ENCODE measurements around the gene L3MBTL1. TPM values are rescaled to one million over a fixed set of nuclear protein-coding genes. Genes with fewer than 3 reads are reported as not detected.
"Not testable (repeated sequence)": the region's sequence is repeated elsewhere in the genome, so short reads cannot be mapped to it uniquely, and the experiment has no call there.

The L3MBTL1 gene
- total RNA-seq, 3 donors from 2014 or later (not counting 1 experiment from before 2014, with no cell fraction given), result 15.4 to 17.1 (median 17.0) TPM

GRCh38 chr20:43583982-43584432, 76.5 kb downstream of the L3MBTL1 start:
- H3K4me1 Mint-ChIP-seq, result peaks cover 11% of the 10 kb centered on the region in 2 donors
- no peak overlapping the region for H3K27ac Mint-ChIP-seq
- no peaks in the 10 kb centered on the region for H3K9me3 ChIP-seq (ENCODE audit: control insufficient read depth, insufficient read depth, low read length)
- no peak for ATAC-seq
- intact Hi-C loops (cut with micrococcal nuclease), result no loop called here
- DNase-seq, result no peak
- no peak overlapping the region for H3K4me3 ChIP-seq (ENCODE audit: low read length)
- 73% methylated on average over 2 of the region's 2 CpGs for WGBS (ENCODE audit: insufficient coverage)
- peaks cover 0 to 7% of the 10 kb centered on the region in 2 donors for H3K27me3 Mint-ChIP-seq (ENCODE audit: low read depth in 2 of 2)
- H3K27ac ChIP-seq (ENCODE audit: low read length), result no peak overlapping the region
- TF ChIP-seq CTCF (IDR thresholded peaks at IDR 0.05), result no peak
- no peaks in the 10 kb centered on the region for H3K36me3 Mint-ChIP-seq
- H3K4me1 ChIP-seq (ENCODE audit: control insufficient read depth, insufficient read depth, low read length), result peaks cover 11% of the 10 kb centered on the region
- H3K9me3 Mint-ChIP-seq, result no peaks in the 10 kb centered on the region
- H3K36me3 ChIP-seq (ENCODE audit: control insufficient read depth, insufficient read depth, low read length), result no peaks in the 10 kb centered on the region
- no peak overlapping the region for H3K4me3 Mint-ChIP-seq
- no peaks in the 10 kb centered on the region for H3K27me3 ChIP-seq (ENCODE audit: control insufficient read depth, insufficient read depth, low read length)

GRCh38 chr20:43584448-43585136, 77.1 kb downstream of the L3MBTL1 start:
- Mint-ChIP-seq H3K27me3 (ENCODE audit: low read depth in 2 of 2) (peaks cover 0 to 7% of the 10 kb centered on the region in 2 donors), H3K4me3 (no peak overlapping the region), H3K27ac (no peak overlapping the region), H3K9me3 (no peaks in the 10 kb centered on the region), H3K4me1 (peaks cover 6% of the 10 kb centered on the region in 2 donors), H3K36me3 (no peaks in the 10 kb centered on the region)
- Histone ChIP-seq H3K4me1 (ENCODE audit: control insufficient read depth, insufficient read depth, low read length) (peaks cover 7% of the 10 kb centered on the region), H3K4me3 (ENCODE audit: low read length) (no peak overlapping the region), H3K27ac (ENCODE audit: low read length) (no peak overlapping the region), H3K27me3 (ENCODE audit: control insufficient read depth, insufficient read depth, low read length) (no peaks in the 10 kb centered on the region), H3K9me3 (ENCODE audit: control insufficient read depth, insufficient read depth, low read length) (no peaks in the 10 kb centered on the region), H3K36me3 (ENCODE audit: control insufficient read depth, insufficient read depth, low read length) (no peaks in the 10 kb centered on the region)
- ATAC-seq (no peak), DNase-seq (no peak)
- TF ChIP-seq CTCF (IDR thresholded peaks at IDR 0.05), result no peak
- 75% methylated on average over 7 of the region's 7 CpGs for WGBS (ENCODE audit: insufficient coverage)
- intact Hi-C loops (cut with micrococcal nuclease), result no loop called here

- H3K27ac ChIP-seq (ENCODE audit: low read length), result no peak overlapping the region
- peaks cover 17% of the 10 kb centered on the region for H3K4me1 ChIP-seq (ENCODE audit: control insufficient read depth, insufficient read depth, low read length)
- intact Hi-C loops (cut with micrococcal nuclease), result no loop called here
- WGBS (ENCODE audit: insufficient coverage), result 82% methylated on average over 8 of the region's 8 CpGs
- peaks cover 19 to 20% of the 10 kb centered on the region in 2 donors for H3K4me1 Mint-ChIP-seq
- DNase-seq, result no peak
- H3K27me3 ChIP-seq (ENCODE audit: control insufficient read depth, insufficient read depth, low read length), result no peaks in the 10 kb centered on the region
- H3K9me3 ChIP-seq (ENCODE audit: control insufficient read depth, insufficient read depth, low read length), result no peaks in the 10 kb centered on the region
- no peak overlapping the region for H3K27ac Mint-ChIP-seq
- H3K4me3 ChIP-seq (ENCODE audit: low read length), result no peak overlapping the region
- no peak overlapping the region for H3K4me3 Mint-ChIP-seq
- no peaks in the 10 kb centered on the region for H3K36me3 ChIP-seq (ENCODE audit: control insufficient read depth, insufficient read depth, low read length)
- no peaks in the 10 kb centered on the region for H3K9me3 Mint-ChIP-seq
- no peak for ATAC-seq
- no peaks in the 10 kb centered on the region for H3K36me3 Mint-ChIP-seq
- peaks cover 0 to 7% of the 10 kb centered on the region in 2 donors for H3K27me3 Mint-ChIP-seq (ENCODE audit: low read depth in 2 of 2)
- no peak for TF ChIP-seq CTCF (IDR thresholded peaks at IDR 0.05)
Observed at GRCh38 chr20:43586641-43587040, 79.1 kb downstream of the L3MBTL1 start.

- H3K36me3 ChIP-seq (ENCODE audit: control insufficient read depth, insufficient read depth, low read length); intact Hi-C loops (cut with micrococcal nuclease); ATAC-seq; H3K9me3 Mint-ChIP-seq; H3K36me3 Mint-ChIP-seq; H3K27me3 Mint-ChIP-seq (ENCODE audit: low read depth in 2 of 2); H3K9me3 ChIP-seq (ENCODE audit: control insufficient read depth, insufficient read depth, low read length); H3K27me3 ChIP-seq (ENCODE audit: control insufficient read depth, insufficient read depth, low read length); H3K4me3 ChIP-seq (ENCODE audit: low read length); H3K27ac ChIP-seq (ENCODE audit: low read length); H3K27ac Mint-ChIP-seq; DNase-seq: not testable (repeated sequence)
- H3K4me1 ChIP-seq (ENCODE audit: control insufficient read depth, insufficient read depth, low read length), result peaks cover 18% of the 10 kb centered on the region
- H3K4me1 Mint-ChIP-seq, result peaks cover 19 to 21% of the 10 kb centered on the region in 2 donors
- peak overlapping the region; percentile 31 for H3K4me3 Mint-ChIP-seq
- WGBS (ENCODE audit: insufficient coverage), result 93% methylated on average over 9 of the region's 10 CpGs
Observed at GRCh38 chr20:43588526-43588925, 81.0 kb downstream of the L3MBTL1 start.
